Suprapubic skin (tissue), 4 donors: Measurements from ENCODE around the gene EMILIN1.

Experiments used
- EP300 ChIP-seq: sonication (generic); formaldehyde crosslinking; IDR thresholded peaks from one replicate; pipeline ENCODE4 v1.6.1; 2017; ENCODE audit warnings: antibody characterized with exemption
- POLR2A ChIP-seq, 2 donors: fragments of 450-650 bp; IDR thresholded peaks; one replicate each; pipeline ENCODE4 v1.6.1; 2017; ENCODE audit warnings: antibody characterized with exemption in 2 of 2, mild to moderate bottlenecking in 2 of 2, moderate library complexity in 2 of 2
- POLR2AphosphoS5 ChIP-seq, 3 donors: sonication (generic); formaldehyde crosslinking; IDR thresholded peaks; one replicate each; pipeline ENCODE4 v1.6.1; 2017; ENCODE audit warnings: antibody characterized with exemption in 3 of 3
- TF ChIP-seq, protein P1 (sequence below), 2 donors: fragments of 200-600 bp in 1 of 2; fragments of 450-650 bp in 1 of 2; sonication (generic) in 1 of 2; IDR thresholded peaks; one replicate each; pipeline ENCODE4 v1.5.1; 2016 to 2019; ENCODE audit warnings: antibody characterized with exemption in 2 of 2, mild to moderate bottlenecking in 1 of 2, moderate library complexity in 1 of 2

GRCh38 chr2:27039871-27040270 lies 38.5 kb upstream of the EMILIN1 start:
- TF ChIP-seq POLR2A (IDR thresholded peaks at IDR 0.05) (no peak), POLR2AphosphoS5 (IDR thresholded peaks at IDR 0.05) (no peak), EP300 (no peak)
- TF ChIP-seq, protein P1, sequence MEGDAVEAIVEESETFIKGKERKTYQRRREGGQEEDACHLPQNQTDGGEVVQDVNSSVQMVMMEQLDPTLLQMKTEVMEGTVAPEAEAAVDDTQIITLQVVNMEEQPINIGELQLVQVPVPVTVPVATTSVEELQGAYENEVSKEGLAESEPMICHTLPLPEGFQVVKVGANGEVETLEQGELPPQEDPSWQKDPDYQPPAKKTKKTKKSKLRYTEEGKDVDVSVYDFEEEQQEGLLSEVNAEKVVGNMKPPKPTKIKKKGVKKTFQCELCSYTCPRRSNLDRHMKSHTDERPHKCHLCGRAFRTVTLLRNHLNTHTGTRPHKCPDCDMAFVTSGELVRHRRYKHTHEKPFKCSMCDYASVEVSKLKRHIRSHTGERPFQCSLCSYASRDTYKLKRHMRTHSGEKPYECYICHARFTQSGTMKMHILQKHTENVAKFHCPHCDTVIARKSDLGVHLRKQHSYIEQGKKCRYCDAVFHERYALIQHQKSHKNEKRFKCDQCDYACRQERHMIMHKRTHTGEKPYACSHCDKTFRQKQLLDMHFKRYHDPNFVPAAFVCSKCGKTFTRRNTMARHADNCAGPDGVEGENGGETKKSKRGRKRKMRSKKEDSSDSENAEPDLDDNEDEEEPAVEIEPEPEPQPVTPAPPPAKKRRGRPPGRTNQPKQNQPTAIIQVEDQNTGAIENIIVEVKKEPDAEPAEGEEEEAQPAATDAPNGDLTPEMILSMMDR (IDR thresholded peaks at IDR 0.05): no peak
